ENCODE measurements around the gene FAM131C.

Gene FAM131C

DNA sequence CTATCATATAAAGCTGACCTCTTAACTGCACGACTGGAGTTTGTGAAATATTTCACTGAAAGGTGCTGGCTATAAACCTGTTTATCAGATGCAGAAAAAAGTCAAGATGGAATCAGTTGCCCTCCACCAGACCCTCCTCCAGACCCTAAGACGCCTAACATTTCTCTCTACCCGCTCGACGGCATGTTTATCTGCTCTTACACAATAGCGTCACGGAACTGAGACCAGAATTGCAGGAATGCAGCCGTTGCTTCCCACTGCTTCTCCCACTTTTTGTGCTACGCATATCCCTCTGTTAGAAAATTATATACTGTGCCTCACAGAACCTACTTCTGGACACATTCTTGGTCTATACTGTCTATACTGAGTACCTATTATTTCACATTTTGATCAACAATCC, 28.2 kb upstream of the FAM131C start:
- no peak for DNase-seq (ENCODE audit: low spot score)

DNA sequence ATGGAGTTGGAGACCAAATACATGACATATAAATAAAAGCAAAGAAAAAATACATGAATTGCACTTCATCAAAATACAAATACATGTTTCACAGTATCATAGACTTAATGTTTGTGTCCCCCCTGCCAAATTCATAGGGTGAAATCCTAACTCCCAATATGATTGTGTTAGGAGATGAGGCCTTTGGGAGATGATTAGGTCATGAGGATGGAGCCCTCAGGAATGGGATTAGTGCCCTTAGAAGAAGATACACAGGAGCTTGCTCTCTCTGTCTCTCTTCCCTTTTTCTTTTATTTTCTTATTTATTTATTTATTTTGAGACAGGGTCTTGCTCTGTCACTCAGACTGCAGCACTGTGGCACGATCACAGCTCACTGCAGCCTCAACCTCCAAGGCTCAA, 26.0 kb upstream of the FAM131C start:
- no peak for DNase-seq (ENCODE audit: low spot score)

DNA sequence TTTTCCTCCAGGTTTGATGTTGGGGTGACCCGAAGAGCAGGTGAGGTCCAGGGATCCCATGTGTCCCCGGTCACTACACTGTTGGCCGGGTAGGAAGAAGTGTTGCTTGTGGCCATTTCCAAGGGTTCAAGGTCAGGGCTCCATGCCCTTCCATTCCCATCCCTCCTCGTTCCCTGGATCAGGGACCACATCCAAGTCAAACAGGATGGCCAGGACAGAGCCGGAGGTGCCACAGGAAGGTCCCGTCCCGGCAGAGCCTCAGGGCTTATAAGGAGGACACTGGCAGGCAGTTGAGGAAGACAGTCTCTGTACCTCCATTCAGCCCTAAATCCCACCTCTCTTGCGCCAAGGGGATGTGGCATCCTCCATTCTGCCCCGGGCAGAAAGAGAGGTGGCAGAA, 22.0 kb upstream of the FAM131C start:
- no peak for DNase-seq (ENCODE audit: low spot score)

DNA sequence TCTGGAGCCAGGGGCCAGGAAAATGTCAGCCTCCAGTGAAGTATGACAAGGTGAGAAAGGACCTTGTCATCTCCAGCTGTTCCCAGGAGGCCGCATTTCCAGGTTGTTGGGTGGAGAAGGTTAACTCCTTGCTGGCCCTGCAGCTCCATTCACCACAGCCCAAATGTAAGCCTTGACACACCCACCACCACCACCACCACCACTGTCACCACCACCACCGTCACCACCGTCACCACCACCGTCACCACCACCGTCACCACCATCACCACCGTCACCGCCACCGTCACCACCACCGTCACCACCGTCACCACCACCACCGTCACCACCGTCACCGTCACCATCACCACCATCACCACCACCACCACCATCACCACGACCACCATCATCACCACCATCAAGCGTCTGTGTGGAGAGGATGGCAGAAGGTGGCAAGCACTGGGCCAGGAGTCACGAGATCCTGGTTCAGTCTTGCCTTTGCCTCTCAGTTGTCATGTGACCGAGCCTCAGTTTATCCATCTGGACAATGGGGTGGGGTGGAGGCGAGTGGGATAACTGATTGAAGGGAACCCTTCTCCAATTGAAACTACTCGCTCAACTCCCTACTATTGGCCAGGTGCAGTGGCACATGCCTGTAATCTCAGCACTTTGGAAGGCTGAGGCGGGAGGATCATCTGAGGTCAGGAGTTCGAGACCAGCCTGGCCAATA, 21.2 kb upstream of the FAM131C start:
- no peak for DNase-seq (ENCODE audit: low spot score)

DNA sequence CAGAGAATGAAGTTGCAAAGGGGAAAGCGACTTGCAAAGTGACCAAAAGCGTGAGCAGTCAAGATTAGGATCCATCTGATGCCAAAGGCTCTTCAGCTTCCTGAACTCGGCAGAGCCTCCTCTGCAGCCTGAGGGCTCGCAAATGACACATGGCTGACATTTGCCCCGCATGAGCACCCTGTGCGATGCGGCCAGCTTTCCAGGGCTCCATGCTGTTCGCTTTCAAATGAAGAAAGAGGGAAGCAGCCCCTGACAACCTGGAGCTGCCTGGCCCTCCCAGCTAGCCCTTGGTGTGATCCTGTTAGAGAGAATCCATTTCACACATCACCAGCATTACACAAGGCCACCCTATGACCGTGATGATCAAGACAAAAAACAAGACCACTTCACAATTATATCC, 20.2 kb upstream of the FAM131C start:
- no peak for DNase-seq (ENCODE audit: low spot score)

- no peak for DNase-seq (ENCODE audit: low spot score)
These were observed 19.6 kb upstream of the FAM131C start for GRCh38 chr1:16092923-16093511.

DNA sequence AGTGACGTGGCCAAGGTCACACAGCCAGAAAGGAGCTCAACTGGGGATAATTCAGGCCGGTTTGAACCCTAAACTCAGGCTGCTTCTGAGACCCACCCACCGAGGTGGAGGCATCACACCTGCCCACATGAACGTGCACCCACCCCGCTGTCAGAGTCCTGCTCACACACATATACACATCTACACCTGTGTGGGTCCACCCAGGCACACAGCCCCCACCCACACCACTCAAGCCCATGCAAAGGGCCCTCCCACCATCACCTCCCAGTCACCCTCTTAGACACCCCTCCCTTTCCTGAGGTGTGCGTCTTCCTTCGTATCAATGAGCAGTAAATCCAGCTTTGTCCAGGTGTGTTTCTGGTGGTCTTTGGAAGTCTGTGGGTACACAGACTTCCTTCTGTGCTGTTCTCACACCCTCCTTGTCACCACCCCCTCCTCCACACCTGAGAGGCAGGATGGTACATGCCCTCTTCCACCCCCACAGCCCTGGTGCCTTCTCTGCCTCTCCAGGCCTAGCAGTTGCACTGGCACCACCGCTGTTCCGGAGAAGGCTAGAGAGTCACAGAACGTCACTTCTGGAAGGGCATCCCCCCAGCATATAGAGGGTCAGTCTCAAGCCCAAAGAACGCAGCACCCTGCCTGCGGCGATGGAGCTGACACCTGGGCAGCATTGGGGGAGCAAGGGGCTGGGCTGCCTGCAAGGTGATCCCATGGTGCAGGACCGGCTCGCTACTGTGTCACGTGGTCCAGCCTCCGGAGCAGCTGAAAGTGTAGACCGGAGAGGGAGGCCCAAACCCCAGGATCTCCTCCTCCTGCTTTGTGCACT, 18.9 kb upstream of the FAM131C start:
- DNase-seq (ENCODE audit: low spot score), result no peak

DNA sequence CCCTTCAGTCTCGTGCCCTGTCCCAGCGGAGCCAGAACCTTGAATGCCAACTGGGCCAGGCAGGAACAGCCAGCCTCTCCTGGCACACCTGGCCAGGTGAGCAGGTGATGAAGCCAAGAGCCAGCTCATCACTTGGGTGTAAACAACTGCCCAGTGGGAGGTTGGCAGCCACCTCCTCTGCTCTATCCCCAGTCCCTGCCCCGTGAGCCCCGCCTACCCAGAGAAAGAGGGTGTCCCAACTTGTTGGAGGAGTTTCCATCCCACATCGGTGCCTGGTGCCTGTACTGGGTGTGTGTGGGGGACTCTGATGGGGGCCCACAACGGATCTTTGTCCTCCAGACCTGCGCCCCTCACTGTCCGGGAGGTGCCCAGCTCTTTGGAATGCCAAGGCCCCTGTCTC, 17.8 kb upstream of the FAM131C start:
- DNase-seq (ENCODE audit: low spot score), result peak; percentile 26

DNA sequence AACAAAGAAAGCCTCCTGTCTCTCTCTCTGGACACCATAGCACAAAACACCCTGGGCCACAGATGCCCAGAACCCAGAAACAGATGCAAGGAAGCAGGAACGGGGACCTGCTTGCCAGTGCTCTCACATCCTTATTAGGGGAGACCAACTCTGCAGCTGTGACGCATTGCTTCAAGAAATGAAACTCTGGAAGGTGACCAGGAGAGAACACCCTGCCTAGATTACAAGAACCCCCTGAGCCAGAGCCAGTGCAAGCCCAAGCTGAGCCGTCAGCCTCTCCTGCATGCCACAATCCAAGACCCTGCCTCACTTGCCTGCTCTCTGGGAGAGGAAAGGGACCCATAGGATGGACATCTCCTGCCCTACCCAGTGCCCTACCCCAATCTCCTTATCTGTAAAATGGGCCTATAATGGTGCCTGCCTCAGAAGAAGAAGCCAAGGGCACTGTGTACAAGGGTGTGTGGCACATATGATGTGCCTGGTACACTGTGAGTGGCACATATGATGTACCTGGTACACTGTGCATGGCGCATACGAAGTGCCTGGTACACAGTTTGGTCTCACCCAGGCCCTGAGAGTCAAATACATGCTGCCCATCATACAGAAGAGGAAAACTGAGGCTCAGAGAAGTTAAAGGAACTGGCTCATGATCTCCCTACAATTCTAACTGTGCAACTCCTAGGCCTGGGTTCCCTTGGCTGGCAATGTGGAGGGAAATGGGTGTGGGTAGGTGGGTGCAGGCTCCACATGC, 16.8 kb upstream of the FAM131C start:
- no peak for DNase-seq (ENCODE audit: low spot score)

DNA sequence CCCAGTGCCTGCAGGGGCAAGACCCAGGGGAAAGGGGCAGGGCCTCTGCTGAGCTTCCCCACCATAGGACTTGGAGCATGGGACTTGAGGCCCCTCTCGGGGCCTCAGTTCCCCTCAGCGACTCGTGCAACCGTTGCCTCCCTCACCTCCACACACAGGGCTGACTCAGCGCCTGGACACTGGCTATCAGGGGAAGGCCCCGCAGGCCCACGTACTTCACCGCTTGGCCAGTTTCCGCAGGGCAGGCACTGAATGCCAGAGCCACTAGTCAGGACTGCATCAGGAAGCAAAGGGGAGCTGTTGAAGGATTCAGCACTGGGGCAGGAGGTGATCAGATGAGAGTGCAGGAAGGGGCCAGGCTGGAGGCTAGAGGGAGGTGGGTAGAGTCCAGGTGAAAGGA, 15.5 kb upstream of the FAM131C start:
- DNase-seq (ENCODE audit: low spot score), result no peak

DNA sequence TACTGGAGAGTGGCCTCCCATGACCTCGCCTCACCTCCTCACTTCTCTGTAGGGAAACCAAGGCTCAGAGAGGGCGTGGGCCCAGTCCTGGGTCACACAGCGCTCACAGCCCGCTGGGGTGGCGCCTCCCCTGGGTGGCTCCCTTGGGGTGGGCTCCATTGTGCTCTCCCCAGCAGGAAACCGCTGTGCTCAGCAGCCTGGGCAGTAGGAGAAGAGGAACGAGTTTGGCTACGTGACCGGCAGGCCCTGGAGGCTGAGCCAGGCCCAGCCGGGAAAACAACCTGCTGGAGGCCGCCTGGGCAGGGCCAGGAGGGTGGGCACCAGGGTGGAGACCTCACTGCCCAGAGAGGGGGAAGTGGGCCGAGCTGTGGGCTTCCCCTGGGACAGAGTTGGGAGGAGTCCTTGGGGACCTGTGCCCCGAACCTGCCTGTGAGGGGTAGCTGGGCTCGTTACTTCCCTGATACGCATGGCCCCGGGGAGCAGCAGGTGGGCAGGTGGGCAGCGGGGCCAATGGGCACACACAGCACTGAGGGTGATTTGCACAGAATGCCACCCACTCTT, 15.0 kb upstream of the FAM131C start:
- DNase-seq (ENCODE audit: low spot score), result no peak

GRCh38 chr1:16087733-16088132, 14.3 kb upstream of the FAM131C start:
- no peak for DNase-seq (ENCODE audit: low spot score)

DNA sequence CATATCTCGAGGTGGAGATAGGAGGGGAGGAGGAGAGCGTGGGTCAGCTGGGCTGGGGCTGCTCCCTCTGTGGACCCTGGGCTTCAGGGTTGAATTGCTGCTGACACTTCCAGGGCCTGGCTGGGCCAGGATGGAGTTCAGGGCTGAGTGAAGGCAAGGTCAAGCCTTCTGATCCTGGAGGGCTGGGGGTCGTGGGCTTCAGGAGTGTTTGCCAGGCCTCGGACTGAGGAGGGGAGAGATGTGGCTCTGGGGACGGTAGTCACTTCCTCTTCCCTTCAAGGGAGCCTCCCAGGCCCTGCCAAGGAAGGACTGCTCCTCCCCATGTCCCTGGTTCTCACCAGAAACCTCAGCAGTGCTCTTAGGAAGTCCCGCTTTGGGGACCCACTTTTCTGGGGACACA, 12.1 kb upstream of the FAM131C start:
- DNase-seq (ENCODE audit: low spot score), result no peak

GRCh38 chr1:16083486-16083885, 10.0 kb upstream of the FAM131C start:
- no peak for DNase-seq (ENCODE audit: low spot score)

DNA sequence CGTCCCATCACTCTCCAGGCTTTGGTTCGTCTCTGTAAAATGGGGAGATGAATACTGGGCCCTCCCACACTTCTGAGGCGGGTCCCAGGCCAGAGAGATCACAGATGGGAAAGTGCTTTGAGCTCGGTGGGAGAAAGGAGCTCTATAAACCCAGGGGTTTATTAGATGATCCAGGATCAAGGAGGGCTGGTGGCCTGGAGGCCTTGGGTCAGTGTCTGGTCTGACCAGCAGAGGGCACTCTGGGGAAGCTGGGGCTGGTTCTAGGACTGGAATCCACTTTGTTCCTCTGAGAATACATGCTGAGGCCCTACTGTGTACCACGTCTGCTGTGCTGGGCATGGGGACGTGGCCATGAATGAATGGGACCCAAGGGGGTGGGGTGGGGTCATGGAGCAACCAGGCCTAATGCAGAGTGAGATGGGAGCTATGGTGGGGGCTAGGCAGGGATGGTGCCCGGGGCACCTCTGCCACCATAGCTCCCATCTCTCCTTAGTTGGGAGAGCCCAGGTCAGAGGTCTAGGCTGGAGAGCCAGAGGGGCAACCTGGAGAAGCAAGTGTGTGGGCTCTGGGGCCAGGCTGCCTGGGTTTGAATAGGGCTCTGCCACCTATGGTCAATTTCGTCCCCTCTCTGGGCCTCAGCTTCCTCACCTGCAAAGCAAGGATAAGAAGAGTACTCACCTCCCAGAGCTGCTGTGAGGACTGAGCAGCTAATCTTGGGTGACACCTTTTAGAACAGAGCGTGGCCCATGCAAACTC, 9.0 kb upstream of the FAM131C start:
- DNase-seq (ENCODE audit: low spot score), result peak; percentile 62

DNA sequence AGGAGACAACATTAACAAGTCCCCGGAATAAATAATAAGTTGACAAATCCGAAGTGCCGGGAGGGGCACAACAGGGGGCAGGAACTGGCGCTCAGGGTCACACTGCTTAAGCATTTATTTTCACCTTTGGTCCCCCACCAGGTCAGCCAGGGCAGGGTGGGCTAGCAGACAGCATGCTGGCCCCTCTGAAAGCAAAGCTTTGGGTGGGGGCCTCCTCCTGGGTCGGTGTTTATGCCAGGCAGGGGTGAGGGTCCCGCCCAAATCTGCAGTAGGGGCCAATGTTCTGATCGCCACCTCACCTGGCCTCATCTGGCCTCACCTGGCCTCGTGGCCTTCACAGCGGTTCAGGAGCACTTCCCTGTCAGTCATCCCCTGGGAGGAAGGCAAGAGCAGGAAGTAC, 8.2 kb upstream of the FAM131C start:
- DNase-seq (ENCODE audit: low spot score), result no peak

GRCh38 chr1:16080422-16081150, 7.1 kb upstream of the FAM131C start:
- DNase-seq (ENCODE audit: low spot score), result no peak

- DNase-seq (ENCODE audit: low spot score), result peak; percentile 73
These were observed 5.6 kb upstream of the FAM131C start for GRCh38 chr1:16078925-16079656.

DNA sequence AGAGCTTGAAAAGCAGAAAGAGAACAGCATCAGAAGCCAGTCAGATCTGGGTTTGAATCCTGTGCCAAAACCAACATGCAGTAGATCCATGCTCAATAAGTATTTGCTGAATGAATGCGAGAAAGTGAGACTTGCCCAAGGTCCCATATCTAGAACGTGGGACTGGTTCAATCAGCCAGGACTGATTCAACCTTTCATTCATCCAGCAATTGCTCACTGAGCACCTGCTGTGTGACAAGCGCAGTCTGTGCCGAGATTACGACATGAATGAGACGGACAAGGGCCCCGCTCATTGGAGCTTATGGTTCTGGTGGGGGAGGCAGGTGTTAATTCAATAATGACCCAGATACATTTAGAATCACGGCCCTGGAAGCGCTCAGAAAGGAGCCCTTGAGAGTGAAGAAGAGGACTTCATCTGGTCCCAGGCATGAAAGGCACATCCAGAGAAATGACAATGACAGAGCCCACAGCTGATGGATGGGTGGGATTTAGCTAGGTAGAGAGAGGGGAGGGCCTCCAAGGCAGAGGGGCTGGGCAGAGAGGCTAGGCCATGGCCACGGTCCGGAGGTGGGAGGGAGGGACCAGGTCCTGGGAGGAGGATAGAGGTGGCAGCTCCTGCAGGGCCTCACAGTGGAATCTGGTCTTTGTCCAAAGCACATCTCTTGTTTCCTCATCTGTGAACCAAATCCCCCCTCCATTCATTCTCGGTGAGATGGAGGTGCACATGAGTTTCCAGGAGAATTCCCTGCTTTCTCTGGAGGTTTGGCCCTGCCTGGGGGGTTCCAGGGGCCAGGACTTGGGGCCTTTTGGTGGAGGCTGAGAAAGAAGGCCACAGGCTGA, 4.2 kb upstream of the FAM131C start:
- DNase-seq (ENCODE audit: low spot score), result no peak

Data from LoVo (cell line).